Raji (cell line): ENCODE measurements around the gene ABCB9.

ENCODE experiments used
- POLR2A ChIP-seq: IDR thresholded peaks from 2 replicates; pipeline ENCODE4 v1.6.1; 2011; ENCODE audit warnings: low read depth, low read length, control low read depth; ENCODE audit not compliant: insufficient read depth

ABCB9 gene

DNA sequence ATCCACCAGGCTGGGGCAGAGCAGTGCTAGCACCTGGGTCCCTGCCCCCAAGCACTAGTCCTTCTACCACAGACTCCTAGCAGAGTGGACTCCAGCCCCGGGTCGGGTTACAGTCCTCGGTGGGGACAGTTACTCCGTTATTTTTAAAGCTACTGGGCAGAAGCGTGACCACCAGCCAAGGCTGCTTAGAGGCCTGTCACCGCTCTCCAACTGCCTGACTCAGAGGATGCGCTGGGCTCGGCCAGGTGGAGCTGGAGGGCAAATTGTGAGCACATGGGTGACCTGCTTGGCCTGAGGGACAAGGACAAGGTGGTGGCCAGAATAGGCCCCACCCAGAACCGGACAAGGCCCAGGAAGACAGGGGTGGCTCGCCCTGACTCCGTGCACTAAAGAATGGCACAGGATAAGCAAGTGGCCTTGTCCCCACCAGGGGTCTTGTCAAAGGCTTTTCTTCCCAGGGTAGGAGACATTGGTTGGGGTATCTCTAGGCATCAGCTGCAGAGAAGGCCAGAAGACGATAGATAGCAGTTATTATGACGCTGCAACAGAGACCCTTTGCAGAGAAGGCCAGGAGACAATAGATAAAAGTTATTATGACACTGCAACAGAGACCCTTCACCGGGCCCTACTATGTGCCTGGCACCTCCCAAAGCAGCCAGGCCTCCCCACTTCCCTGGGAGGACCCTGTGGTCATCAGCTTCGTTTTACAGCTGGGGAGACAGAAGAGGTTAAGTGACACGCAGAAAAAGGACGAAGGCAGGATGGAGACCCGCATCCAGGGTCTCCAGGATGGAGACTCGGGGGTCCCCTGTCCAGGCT, 1.6 kb downstream of the ABCB9 start:
- TF ChIP-seq POLR2A = no peak

DNA sequence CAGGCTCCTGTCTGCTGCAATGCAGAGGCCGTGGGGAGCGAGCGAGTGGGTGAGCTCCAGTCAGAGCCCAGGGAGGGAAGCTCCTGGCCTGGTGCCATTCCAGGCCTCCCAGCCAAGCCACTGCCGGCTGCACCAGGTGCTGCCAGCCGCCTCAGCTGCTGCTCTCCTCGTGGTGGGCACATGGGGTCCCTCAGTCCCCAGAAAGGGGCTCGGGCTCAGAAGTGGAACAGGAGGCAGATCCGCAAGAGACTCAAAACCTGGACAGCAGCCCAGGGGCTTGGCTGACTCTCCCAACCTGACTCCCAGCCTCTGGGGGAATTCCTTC, 2.4 kb downstream of the ABCB9 start:
- no peak for TF ChIP-seq POLR2A

DNA sequence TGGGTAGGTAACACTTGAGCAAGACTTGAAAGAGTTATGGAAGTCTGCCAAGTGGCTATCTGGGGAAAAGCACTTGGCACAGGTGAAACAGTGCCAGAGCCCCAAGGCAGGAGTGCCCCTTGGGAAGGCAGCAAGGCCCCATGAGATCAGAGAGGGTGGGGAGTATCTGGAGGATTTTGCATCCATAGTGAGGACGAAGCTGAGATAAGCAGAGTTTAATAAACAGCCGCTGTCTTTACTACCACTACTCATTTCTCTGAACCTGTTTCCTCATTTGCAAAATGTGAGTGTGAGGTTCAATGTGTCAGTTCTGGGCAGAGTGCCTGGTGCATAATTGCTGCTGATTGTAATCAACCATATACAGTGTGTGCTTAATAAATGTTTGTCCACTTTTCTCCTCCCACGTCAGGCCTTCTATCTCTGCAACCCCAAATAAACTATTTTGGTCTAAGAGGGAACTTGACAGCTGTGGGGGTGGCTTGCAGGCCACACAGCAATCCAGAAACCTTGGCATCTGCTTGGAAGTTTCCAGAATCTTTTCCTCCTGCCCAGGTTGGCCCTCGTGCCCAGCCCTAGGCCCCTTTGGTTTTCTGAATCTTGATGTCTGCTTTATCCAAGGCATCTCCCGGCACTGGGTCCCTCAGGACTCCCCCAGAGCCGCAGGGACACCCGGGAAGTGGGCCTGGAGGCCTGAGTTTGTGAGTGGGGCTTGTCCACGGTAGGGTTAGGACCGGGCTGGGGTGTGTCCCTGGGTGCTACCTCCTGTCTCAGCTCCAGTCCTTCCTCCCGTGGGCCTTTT, 4.5 kb downstream of the ABCB9 start:
- TF ChIP-seq POLR2A = no peak

DNA sequence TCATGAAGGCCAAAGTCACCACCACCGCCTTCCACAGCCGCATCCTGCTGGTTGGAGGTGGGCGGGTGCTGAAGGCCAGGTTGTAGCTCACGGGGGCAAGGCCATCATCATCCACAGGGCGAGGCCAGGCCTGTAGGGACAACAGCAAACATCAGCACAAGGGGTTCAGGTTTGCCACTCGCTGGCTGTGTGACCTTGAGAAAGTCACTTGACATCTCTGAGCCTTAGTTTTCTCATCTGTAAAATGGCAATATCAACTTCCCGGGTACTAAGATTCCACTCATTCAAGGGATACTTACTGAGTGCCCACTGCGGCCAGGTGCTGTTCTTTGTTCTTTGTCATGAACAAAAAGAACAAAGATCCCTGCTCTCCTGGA, 6.1 kb downstream of the ABCB9 start:
- TF ChIP-seq POLR2A = no peak

DNA sequence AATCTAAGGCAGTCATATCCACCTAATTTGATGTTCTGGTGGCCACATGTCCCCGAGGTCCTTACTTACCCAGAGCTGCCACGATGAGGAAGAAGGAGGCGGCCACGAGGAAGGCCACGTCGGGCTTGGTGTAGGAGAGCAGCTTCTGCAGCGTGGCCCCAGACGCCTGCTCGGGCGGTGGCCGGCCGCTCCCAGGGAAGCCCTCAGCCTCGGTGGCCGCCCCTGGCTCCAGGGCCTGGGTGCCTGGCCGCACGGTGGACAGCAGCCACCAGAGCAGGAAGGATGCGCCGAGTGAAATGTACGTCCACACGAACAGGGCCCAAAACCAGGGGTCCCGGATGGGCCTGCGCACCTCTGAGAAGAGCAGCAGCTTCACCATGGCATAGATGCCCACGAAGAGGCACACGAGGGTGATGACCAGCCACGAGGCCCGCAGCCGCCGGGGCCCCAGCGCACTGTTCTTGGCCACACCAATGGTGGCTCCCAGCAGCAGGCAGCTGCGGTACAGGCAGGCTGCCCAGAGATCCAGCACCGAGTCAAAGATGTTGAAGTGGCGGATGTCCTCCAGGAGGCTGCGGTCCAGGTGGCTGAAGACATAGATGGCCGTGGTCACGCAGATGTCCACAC, 6.6 kb downstream of the ABCB9 start:
- no peak for TF ChIP-seq POLR2A

DNA sequence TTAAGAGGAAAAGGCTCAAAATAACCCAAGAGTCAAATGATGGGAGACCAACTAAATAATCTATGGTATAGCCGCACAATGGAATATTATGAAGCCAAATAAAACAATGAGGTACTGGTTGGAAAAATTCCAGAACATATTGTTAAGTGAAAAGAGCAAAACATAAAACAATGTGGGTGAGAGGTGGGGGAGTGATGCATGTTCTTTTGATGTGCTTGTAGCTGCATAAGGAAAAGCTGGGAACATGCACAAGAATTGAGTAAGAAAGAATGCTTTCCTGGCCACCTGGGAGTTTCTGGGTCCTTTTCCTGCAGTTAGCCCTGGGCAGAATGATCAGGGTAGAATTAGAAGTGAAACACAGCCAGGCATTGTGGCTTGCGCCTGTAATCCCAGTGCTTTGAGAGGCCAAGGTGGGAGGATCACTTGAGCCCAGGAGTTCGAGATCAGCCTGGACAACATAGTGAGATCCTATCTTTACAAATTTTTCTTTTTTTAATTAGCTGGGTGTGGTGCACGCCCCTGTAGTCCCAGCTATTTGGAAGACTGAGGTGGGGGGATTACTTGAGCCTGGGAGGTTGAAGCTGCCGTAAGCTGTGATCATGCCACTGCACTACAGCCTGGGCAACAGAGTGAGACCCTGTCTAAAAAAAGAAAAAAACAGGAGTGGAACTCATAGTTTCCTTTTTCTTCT, 7.9 kb downstream of the ABCB9 start:
- TF ChIP-seq POLR2A = no peak

DNA sequence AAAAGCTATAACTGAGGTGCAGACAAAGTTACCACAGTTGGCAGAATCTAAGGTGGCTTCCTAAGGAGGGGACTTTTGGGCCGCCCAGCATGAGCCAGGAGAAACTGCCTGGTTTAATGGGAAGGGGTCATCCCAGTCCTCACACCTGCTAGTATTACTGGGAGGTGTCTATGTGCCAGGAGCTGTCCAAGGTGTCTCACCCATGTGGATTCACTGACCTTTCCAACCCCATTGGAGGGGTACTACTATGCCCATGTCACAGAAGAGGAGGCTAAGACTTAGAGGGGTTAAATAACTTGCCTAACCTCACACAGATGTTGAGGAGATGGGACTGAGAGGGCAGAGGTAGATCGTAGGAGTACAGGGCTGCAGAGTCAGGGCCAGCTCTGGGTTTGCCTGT, 10.2 kb downstream of the ABCB9 start:
- TF ChIP-seq POLR2A = no peak

DNA sequence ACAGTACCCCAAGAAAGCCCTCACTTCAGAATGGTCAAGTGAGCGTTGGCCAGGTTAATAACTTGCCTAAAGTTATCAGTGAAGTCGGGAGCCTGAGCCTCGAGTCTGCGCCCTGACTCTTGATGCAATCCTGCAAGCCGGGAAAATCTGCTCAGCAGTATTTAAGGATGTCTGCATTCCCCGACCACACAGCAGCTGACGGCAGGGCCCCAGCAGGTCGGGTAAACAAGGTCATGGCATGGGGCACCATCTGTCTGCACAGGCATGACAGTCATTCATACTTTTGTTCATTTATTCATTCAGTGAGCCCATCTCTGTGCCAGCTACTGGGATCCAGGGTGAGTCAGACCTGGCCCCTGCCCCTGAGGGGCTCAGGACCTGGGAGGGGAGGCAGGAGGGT, 11.1 kb downstream of the ABCB9 start:
- no peak for TF ChIP-seq POLR2A

DNA sequence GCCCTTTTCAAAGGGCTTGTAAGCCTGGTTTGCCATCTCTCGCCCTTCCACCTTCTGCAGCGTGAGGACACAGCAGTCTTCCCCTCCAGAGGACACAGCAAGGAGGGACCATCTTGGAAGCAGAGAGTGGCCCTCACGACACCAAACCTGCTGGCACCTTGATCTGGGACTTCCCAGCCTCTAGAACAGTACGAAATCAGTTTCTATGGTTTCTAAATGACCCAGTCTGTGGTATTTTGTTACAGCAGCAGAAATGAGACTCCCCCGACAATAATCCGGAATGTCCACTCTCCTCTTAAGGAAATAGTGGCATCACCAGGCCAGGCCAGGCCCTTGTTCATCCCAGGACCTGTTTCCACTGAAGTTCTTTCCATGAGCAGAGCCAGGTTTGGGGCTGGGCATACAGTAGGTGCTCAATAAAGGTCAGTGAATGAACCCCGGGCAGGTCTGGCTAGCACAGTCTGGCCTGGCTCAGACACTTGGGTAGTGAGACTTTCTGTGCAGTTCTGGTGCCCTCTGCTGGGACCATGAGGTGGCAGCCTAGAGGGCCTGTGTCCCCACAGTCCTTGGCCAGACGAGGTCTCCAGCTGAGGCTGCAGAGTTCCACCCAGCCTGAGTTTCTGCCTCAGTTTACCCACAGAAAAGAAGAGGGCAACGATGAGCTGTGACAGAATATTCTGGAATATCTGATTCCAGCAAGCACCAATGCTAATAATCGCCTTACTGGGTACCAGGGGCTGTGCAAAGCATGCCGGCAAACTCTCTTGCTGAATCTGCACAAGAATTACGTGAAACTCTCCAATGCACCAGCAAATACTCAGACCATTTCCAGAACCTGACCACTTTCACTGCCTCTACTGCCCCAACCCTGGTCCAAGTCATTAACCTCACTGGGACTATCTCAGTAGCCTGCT, 14.0 kb downstream of the ABCB9 start:
- no peak for TF ChIP-seq POLR2A

DNA sequence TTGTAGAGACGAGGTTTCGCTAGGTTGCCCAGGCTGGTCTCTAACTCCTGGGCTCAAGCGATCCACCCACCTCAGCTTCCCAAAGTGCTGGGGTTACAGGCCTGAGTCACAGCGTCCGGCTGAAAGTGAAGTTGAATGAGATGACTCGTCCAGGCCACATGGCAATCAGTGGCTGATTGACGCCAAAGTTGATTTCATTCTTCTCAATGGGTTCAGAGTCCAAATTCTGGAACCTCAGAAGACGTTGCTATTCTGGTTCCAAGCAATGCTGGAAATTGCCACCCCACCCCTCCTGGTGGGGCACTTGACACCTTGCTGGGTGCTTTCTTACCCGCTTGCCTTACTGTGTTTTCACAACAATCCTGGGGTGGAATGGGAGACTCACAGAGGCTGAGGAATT, 14.9 kb downstream of the ABCB9 start:
- no peak for TF ChIP-seq POLR2A

DNA sequence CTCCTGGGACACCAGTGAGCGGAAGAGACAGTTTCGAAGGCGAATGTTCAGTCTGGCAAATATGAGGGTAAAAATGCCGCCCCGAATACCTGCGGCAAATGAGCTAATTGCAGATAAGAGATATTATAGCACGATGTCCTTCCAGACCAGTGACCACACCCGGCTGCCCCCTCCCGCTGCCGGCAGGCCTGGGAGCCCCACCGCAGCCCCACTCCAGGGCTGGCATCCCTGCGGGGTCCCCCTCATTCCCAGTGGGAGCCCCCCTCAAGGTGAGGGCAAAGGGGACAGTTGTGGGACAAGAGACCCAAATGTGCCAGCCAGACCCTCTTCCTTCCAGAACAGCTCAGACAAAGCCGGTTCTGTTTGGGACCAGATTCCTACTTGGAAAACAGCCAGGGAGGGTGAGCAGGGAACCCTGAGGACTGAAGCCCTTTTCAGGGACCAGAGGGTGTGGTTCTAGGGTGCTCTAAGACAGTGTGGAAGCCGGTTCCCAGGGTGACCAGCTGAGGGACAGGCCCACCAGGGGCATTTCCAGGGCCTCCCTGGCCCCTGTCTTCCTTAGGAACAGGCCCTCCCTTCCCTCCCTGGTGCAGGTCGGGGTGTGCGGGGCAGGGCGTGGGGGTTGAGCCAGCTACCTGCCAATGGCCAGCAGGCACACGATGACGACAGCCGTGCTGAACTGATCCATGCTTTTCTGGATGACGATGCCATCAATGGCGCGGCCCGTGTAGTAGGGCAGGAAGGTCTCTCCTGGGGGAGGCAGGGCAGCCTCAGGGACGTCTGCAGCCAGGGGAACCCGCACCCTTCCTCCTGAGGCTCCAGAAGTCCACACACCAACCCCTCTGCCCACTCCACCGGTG, 16.2 kb downstream of the ABCB9 start:
- no peak for TF ChIP-seq POLR2A

DNA sequence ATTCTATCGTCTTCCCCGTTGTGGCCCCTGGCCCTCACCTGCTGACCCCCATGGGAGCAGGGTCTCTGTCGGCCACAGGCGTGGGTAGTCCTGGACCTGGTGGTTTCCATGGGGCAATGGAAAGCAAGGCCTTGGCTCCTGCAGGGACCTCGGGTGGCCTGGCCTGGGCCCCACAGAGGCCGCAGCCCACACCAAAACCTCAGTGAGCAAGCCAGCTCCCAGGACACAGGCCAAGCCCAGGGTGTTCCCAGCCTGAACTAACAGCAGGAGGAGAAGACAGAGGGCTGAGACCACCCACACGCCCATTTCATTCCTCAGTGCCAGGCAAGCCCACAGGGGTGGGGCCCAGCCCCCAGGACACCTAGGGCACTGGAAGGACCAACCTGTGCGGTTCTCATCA, 16.9 kb downstream of the ABCB9 start:
- TF ChIP-seq POLR2A = no peak

DNA sequence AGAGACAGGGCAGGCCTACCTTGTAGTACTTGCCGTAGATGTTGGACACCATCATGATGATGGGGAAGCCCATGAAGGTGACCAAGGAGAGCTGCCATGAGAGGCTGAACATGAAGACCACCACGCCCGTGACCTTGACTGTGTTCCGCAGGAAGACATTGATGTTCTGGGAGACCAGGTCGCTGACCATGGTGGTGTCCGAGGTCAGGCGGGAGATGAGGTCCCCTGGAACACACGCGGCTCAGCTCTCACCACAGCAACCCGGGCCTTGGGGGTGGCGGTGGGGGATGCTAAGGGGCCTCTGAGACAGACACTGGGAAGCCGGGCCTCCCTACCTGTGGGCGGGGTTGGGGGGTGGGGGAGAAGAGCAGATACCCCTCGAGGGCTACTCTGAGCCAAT, 17.7 kb downstream of the ABCB9 start:
- TF ChIP-seq POLR2A = no peak

DNA sequence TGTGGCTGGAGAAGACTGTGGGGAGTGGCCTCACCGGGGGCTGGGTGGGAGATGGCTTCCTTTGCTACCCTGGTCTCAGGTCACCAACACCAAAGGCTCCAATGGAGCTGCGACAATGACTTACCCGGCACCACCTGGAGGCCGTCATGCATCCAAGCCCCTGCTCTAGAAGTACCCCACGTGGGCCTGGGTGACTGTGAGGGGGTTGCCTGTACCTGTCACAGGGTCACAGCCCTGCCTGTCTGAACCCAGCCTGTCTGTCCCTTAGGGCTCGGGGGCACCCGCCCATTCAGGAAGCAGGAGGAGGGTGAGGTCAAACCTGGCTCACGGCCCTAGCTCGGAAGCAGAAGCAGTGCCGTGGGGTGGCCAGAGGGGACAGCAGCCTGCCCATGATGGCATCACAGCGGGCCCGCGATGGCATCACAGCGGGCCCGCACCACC, 18.9 kb downstream of the ABCB9 start:
- no peak for TF ChIP-seq POLR2A

DNA sequence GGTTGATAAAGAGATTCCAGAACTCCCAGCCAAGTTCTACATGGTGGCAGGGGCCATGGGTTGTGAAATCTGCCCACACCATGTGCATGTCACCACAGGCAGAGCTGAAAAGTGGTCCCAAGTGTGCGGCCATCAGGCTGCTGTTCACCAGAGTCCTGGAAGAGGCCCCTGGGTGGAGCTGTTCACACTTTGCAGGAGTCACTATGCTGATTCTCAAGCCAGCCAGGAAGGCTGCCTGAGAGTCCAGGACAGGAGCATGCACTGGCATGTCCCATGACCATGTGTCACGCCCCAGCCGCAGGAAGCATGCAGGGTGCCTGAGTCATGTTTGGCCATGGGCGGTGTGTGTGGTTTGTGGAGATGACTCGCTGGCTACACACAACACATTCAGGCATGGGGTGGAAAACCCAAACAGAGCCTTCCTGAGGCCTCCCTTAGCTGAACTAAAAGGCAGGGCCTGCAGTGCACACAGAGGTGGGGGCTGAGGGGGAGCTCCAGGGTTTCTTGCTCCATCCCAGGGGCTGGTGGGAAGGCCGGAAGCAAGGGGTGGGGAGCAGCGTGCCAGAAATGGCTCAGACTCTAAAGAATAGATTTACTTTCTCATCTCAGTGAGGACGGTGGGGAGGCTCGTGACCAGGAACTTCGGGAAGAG, 19.4 kb downstream of the ABCB9 start:
- no peak for TF ChIP-seq POLR2A
